ENCODE results near the gene MAGI1. TPM values are rescaled to one million over a fixed set of nuclear protein-coding genes. Genes with fewer than 3 reads are reported as not detected.

The MAGI1 gene
- total and polyA plus RNA-seq, 7 donors: 10.2 to 54.0 (median 29.8) TPM

- Histone ChIP-seq H3K27ac (no peak overlapping the region), H3K27me3 (no peaks in the 10 kb centered on the region), H3K36me3 (no peaks in the 10 kb centered on the region), H3K9me3 (no peaks in the 10 kb centered on the region), H3K4me3 (no peak overlapping the region), H3K4me1 (peaks cover 0 to 7% (median 2%) of the 10 kb centered on the region in 4 donors)
- WGBS, 2 donors: 72 to 75% methylated on average over 5 of the region's 5 CpGs
- TF ChIP-seq EP300 (IDR thresholded peaks at IDR 0.05) (no peak), CTCF (IDR thresholded peaks at IDR 0.05) (no peak), POLR2A (IDR thresholded peaks at IDR 0.05) (no peak), POLR2AphosphoS5 (IDR thresholded peaks at IDR 0.05) (no peak)
- DNase-seq: no peak
- intact Hi-C loops (cut with DNase I): no loop called here
Observed at GRCh38 chr3:65685621-65686235, 353.0 kb downstream of the MAGI1 start.

GRCh38 chr3:65678516-65678915 lies 360.2 kb downstream of the MAGI1 start:
- Histone ChIP-seq H3K27ac (no peak overlapping the region), H3K9me3 (no peaks in the 10 kb centered on the region), H3K36me3 (no peaks in the 10 kb centered on the region), H3K4me1 (no peaks in the 10 kb centered on the region), H3K27me3 (no peaks in the 10 kb centered on the region), H3K4me3 (no peak overlapping the region)
- TF ChIP-seq EP300 (IDR thresholded peaks at IDR 0.05): no peak
- TF ChIP-seq CTCF (IDR thresholded peaks at IDR 0.05): no peak
- TF ChIP-seq POLR2AphosphoS5 (IDR thresholded peaks at IDR 0.05): no peak
- TF ChIP-seq POLR2A (IDR thresholded peaks at IDR 0.05): no peak
- intact Hi-C loops (cut with DNase I): no loop called here
- DNase-seq: no peak
- 93 to 94% methylated on average over 4 of the region's 4 CpGs for WGBS, 2 donors

- Histone ChIP-seq H3K4me1 (no peaks in the 10 kb centered on the region), H3K4me3 (no peak overlapping the region), H3K27me3 (no peaks in the 10 kb centered on the region), H3K9me3 (no peaks in the 10 kb centered on the region), H3K36me3 (no peaks in the 10 kb centered on the region), H3K27ac (no peak overlapping the region)
- 97% methylated on average over 3 of the region's 3 CpGs for WGBS, 2 donors
- no peak for DNase-seq
- TF ChIP-seq POLR2AphosphoS5 (IDR thresholded peaks at IDR 0.05) (no peak), EP300 (IDR thresholded peaks at IDR 0.05) (no peak), CTCF (IDR thresholded peaks at IDR 0.05) (no peak), POLR2A (IDR thresholded peaks at IDR 0.05) (no peak)
- intact Hi-C loops (cut with DNase I): no loop called here
Observed at GRCh38 chr3:65677486-65678010, 361.2 kb downstream of the MAGI1 start.

- Histone ChIP-seq H3K4me3 (no peak overlapping the region), H3K9me3 (no peaks in the 10 kb centered on the region), H3K4me1 (no peaks in the 10 kb centered on the region), H3K27me3 (no peaks in the 10 kb centered on the region), H3K27ac (no peak overlapping the region), H3K36me3 (no peaks in the 10 kb centered on the region)
- WGBS, 2 donors: 80 to 84% methylated on average over 2 of the region's 2 CpGs
- intact Hi-C loops (cut with DNase I): no loop called here
- DNase-seq: no peak
- TF ChIP-seq EP300 (IDR thresholded peaks at IDR 0.05): no peak
- TF ChIP-seq POLR2AphosphoS5 (IDR thresholded peaks at IDR 0.05): no peak
- TF ChIP-seq CTCF (IDR thresholded peaks at IDR 0.05): no peak
- no peak for TF ChIP-seq POLR2A (IDR thresholded peaks at IDR 0.05)
Observed at GRCh38 chr3:65676580-65676979, 362.1 kb downstream of the MAGI1 start.

GRCh38 chr3:65675011-65675410 lies 363.7 kb downstream of the MAGI1 start:
- Histone ChIP-seq H3K4me1 (no peaks in the 10 kb centered on the region), H3K27me3 (no peaks in the 10 kb centered on the region), H3K4me3 (no peak overlapping the region), H3K9me3 (no peaks in the 10 kb centered on the region), H3K27ac (no peak overlapping the region), H3K36me3 (no peaks in the 10 kb centered on the region)
- WGBS, 2 donors: 84 to 91% methylated on average over 3 of the region's 3 CpGs
- DNase-seq: no peak
- TF ChIP-seq POLR2A (IDR thresholded peaks at IDR 0.05): no peak
- TF ChIP-seq POLR2AphosphoS5 (IDR thresholded peaks at IDR 0.05): no peak
- TF ChIP-seq CTCF (IDR thresholded peaks at IDR 0.05): no peak
- TF ChIP-seq EP300 (IDR thresholded peaks at IDR 0.05): no peak
- intact Hi-C loops (cut with DNase I): no loop called here
